Measurements from ENCODE around the gene SMOC2. TPM values are rescaled to one million over a fixed set of nuclear protein-coding genes. Genes with fewer than 3 reads are reported as not detected.

SMOC2 gene
- total and polyA plus RNA-seq, 2 experiments from 2014 or later = 51.0 to 88.7 TPM

- H4K20me1 ChIP-seq (ENCODE audit: insufficient read depth, poor library complexity, severe bottlenecking) = no peaks in the 10 kb centered on the region
- no peak overlapping the region for H2AFZ ChIP-seq
- H3K9me3 ChIP-seq (ENCODE audit: low read depth) = no peaks in the 10 kb centered on the region
- H3K9me2 ChIP-seq (replicated peaks; ENCODE audit: insufficient read depth) = no peaks in the 10 kb centered on the region
- no peaks in the 10 kb centered on the region for H3K36me3 ChIP-seq (replicated peaks; ENCODE audit: insufficient read depth, low read depth)
- H3K4me1 ChIP-seq (ENCODE audit: insufficient read depth) = peaks cover 8% of the 10 kb centered on the region
- H3K27ac ChIP-seq = no peak overlapping the region
- peaks cover 19% of the 10 kb centered on the region for H3K27me3 ChIP-seq
- TF ChIP-seq EZH2 (IDR thresholded peaks at IDR 0.05; ENCODE audit: borderline replicate concordance) (no peak), EZH2phosphoT487 (IDR thresholded peaks at IDR 0.05; ENCODE audit: low read depth, severe bottlenecking, unreplicated experiment) (no peak), CTCF (IDR thresholded peaks at IDR 0.05; ENCODE audit: poor library complexity) (no peak)
- no peak overlapping the region for H3K4me3 ChIP-seq
- no peaks in the 10 kb centered on the region for H3K79me2 ChIP-seq
- DNase-seq (ENCODE audit: low spot score) = no peak
- 90% methylated on average over 9 of the region's 9 CpGs for WGBS (ENCODE audit: low lambda C conversion rate, missing lambda C conversion rate)
- no peak overlapping the region for H3K4me2 ChIP-seq
Observed at GRCh38 chr6:168419569-168419968, 21.4 kb upstream of the SMOC2 start.

- Histone ChIP-seq H3K36me3 (replicated peaks; ENCODE audit: insufficient read depth, low read depth) (no peaks in the 10 kb centered on the region), H4K20me1 (ENCODE audit: insufficient read depth, poor library complexity, severe bottlenecking) (no peaks in the 10 kb centered on the region), H3K79me2 (no peaks in the 10 kb centered on the region), H3K4me2 (no peak overlapping the region), H3K4me3 (no peak overlapping the region), H3K9me3 (ENCODE audit: low read depth) (no peaks in the 10 kb centered on the region), H3K27ac (no peak overlapping the region), H3K9me2 (replicated peaks; ENCODE audit: insufficient read depth) (no peaks in the 10 kb centered on the region), H3K4me1 (ENCODE audit: insufficient read depth) (peaks cover 4% of the 10 kb centered on the region), H2AFZ (no peak overlapping the region), H3K27me3 (peaks cover 19% of the 10 kb centered on the region)
- WGBS (ENCODE audit: low lambda C conversion rate, missing lambda C conversion rate) = 93% methylated on average over 9 of the region's 9 CpGs
- no peak for DNase-seq (ENCODE audit: low spot score)
- no peak for TF ChIP-seq EZH2 (IDR thresholded peaks at IDR 0.05; ENCODE audit: borderline replicate concordance)
Observed at GRCh38 chr6:168420084-168420483, 20.9 kb upstream of the SMOC2 start.

- no peak overlapping the region for H3K27ac ChIP-seq
- no peaks in the 10 kb centered on the region for H3K36me3 ChIP-seq (replicated peaks; ENCODE audit: insufficient read depth, low read depth)
- H3K9me3 ChIP-seq (ENCODE audit: low read depth) = no peaks in the 10 kb centered on the region
- H3K27me3 ChIP-seq = peaks cover 19% of the 10 kb centered on the region
- H2AFZ ChIP-seq = no peak overlapping the region
- no peak for DNase-seq (ENCODE audit: low spot score)
- no peak for TF ChIP-seq EZH2phosphoT487 (IDR thresholded peaks at IDR 0.05; ENCODE audit: low read depth, severe bottlenecking, unreplicated experiment)
- TF ChIP-seq CTCF (IDR thresholded peaks at IDR 0.05; ENCODE audit: poor library complexity) = no peak
- TF ChIP-seq EZH2 (IDR thresholded peaks at IDR 0.05; ENCODE audit: borderline replicate concordance) = no peak
- H3K4me2 ChIP-seq = no peak overlapping the region
- no peaks in the 10 kb centered on the region for H4K20me1 ChIP-seq (ENCODE audit: insufficient read depth, poor library complexity, severe bottlenecking)
- no peaks in the 10 kb centered on the region for H3K4me1 ChIP-seq (ENCODE audit: insufficient read depth)
- no peaks in the 10 kb centered on the region for H3K79me2 ChIP-seq
- WGBS (ENCODE audit: low lambda C conversion rate, missing lambda C conversion rate) = 89% methylated on average over 13 of the region's 13 CpGs
- H3K9me2 ChIP-seq (replicated peaks; ENCODE audit: insufficient read depth) = no peaks in the 10 kb centered on the region
- no peak overlapping the region for H3K4me3 ChIP-seq
Observed at GRCh38 chr6:168420706-168421105, 20.3 kb upstream of the SMOC2 start.

- DNase-seq (ENCODE audit: low spot score) = no peak
- H3K9me3 ChIP-seq (ENCODE audit: low read depth) = no peaks in the 10 kb centered on the region
- H3K27ac ChIP-seq = no peak overlapping the region
- peaks cover 6% of the 10 kb centered on the region for H3K27me3 ChIP-seq
- no peaks in the 10 kb centered on the region for H3K9me2 ChIP-seq (replicated peaks; ENCODE audit: insufficient read depth)
- H3K4me3 ChIP-seq = no peak overlapping the region
- no peaks in the 10 kb centered on the region for H4K20me1 ChIP-seq (ENCODE audit: insufficient read depth, poor library complexity, severe bottlenecking)
- 90% methylated on average over 8 of the region's 8 CpGs for WGBS (ENCODE audit: low lambda C conversion rate, missing lambda C conversion rate)
- H3K79me2 ChIP-seq = no peaks in the 10 kb centered on the region
- H3K4me1 ChIP-seq (ENCODE audit: insufficient read depth) = no peaks in the 10 kb centered on the region
- TF ChIP-seq CTCF (IDR thresholded peaks at IDR 0.05; ENCODE audit: poor library complexity) (no peak), EZH2 (IDR thresholded peaks at IDR 0.05; ENCODE audit: borderline replicate concordance) (no peak), EZH2phosphoT487 (IDR thresholded peaks at IDR 0.05; ENCODE audit: low read depth, severe bottlenecking, unreplicated experiment) (no peak)
- H3K36me3 ChIP-seq (replicated peaks; ENCODE audit: insufficient read depth, low read depth) = no peaks in the 10 kb centered on the region
- no peak overlapping the region for H2AFZ ChIP-seq
- no peak overlapping the region for H3K4me2 ChIP-seq
Observed at GRCh38 chr6:168427184-168427583, 13.8 kb upstream of the SMOC2 start.
